H1 (cell line): ENCODE data around the gene EPHB1. TPM values are rescaled to one million over a fixed set of nuclear protein-coding genes. Genes with fewer than 3 reads are reported as not detected.

ENCODE experiments used
- CTCF ChIA-PET: fragments of 300-600 bp; sonication (Branson Sonifier 250); formaldehyde crosslinking; loops from one replicate; lab custom pipeline; 2021; ENCODE audit not compliant: partially characterized antibody; lab: Charles Lee
- POLR2A ChIA-PET: fragments of 300-600 bp; sonication (Branson Sonifier 250); formaldehyde crosslinking; loops from one replicate; lab custom pipeline; 2021; ENCODE audit warnings: inconsistent platforms; ENCODE audit not compliant: partially characterized antibody; lab: Charles Lee
- DNase-seq, 2 experiments: peaks; one replicate each; pipeline versions ENCODE4 v3.0.0 to v3.0.0-alpha.2; 2010 to 2022; ENCODE audit warnings: low spot score in 2 of 2, low read depth in 1 of 2, mixed read lengths in 1 of 2
- FAIRE-seq: peaks from 2 replicates; lab custom pipeline; 2011; peaks lifted over from hg19 to GRCh38; lab: Jason Lieb, UNC
- H2AFZ ChIP-seq: 2 replicates; pipeline ENCODE4 v1.8.1; 2012; ENCODE audit warnings: low read length, inconsistent platforms
- H2AK5ac ChIP-seq: 2 replicates; pipeline ENCODE4 v1.6.1; 2013; ENCODE audit warnings: low read depth, low read length
- H2BK120ac ChIP-seq: replicated peaks from 2 replicates; pipeline ENCODE3; 2013; ENCODE audit warnings: low read depth, low read length, inconsistent platforms
- H2BK12ac ChIP-seq: 2 replicates; pipeline ENCODE4 v1.6.1; 2013; ENCODE audit warnings: low read depth, low read length
- H2BK15ac ChIP-seq: 2 replicates; pipeline ENCODE4 v1.6.1; 2013; ENCODE audit warnings: low read length
- H2BK20ac ChIP-seq: 2 replicates; pipeline ENCODE4 v1.6.1; 2013; ENCODE audit warnings: low read length
- H2BK5ac ChIP-seq: 2 replicates; pipeline ENCODE4 v1.6.1; 2013; ENCODE audit warnings: low read depth, low read length
- H3K14ac ChIP-seq: 2 replicates; pipeline ENCODE4 v1.6.1; 2013; ENCODE audit warnings: inconsistent platforms; ENCODE audit not compliant: insufficient read length
- H3K18ac ChIP-seq: 2 replicates; pipeline ENCODE4 v1.6.1; 2013; ENCODE audit warnings: low read length; ENCODE audit errors: extremely low read depth
- H3K23ac ChIP-seq: 2 replicates; pipeline ENCODE4 v1.6.1; 2013; ENCODE audit warnings: inconsistent platforms; ENCODE audit not compliant: insufficient read length
- H3K23me2 ChIP-seq: 2 replicates; pipeline ENCODE4 v1.6.1; 2013; ENCODE audit warnings: low read depth, low read length
- H3K27ac ChIP-seq: 2 replicates; pipeline ENCODE4 v1.6.1; 2011; ENCODE audit warnings: low read depth, low read length, inconsistent platforms
- H3K27me3 ChIP-seq, 4 experiments: replicated peaks in 1 of 4; 1 replicate in 1 of 4; 2 replicates in 3 of 4; pipeline versions ENCODE4 v1.6.1 to v1.8.1; 2011 to 2013; ENCODE audit warnings: low read length in 3 of 4, mild to moderate bottlenecking in 3 of 4, inconsistent platforms in 2 of 4, mixed read lengths in 2 of 4, moderate library complexity in 1 of 4; ENCODE audit not compliant: control insufficient read depth in 3 of 4, insufficient read depth in 3 of 4; ENCODE audit errors: extremely low read depth in 1 of 4
- H3K36me3 ChIP-seq, 4 experiments: 2 replicates each; pipeline versions ENCODE4 v1.6.1 to v1.8.1; 2011 to 2013; ENCODE audit warnings: mild to moderate bottlenecking in 4 of 4, low read length in 3 of 4, moderate library complexity in 2 of 4, control low read depth in 1 of 4, inconsistent platforms in 1 of 4; ENCODE audit not compliant: insufficient read depth in 4 of 4, control insufficient read depth in 2 of 4
- H3K4ac ChIP-seq: replicated peaks from 2 replicates; pipeline ENCODE3; 2013; ENCODE audit warnings: low read length, low read depth, mixed read lengths, inconsistent platforms; ENCODE audit not compliant: insufficient read length
- H3K4me1 ChIP-seq, 4 experiments: replicated peaks in 1 of 4; 1 replicate in 1 of 4; 2 replicates in 3 of 4; pipeline versions ENCODE4 v1.6.1 to v1.8.1; 2011 to 2013; ENCODE audit warnings: low read length in 3 of 4, inconsistent platforms in 2 of 4, mixed read lengths in 1 of 4; ENCODE audit not compliant: insufficient read depth in 4 of 4, control insufficient read depth in 3 of 4
- H3K4me2 ChIP-seq, 2 experiments: 2 replicates each; pipeline versions ENCODE4 v1.6.1 to v1.8.1; 2011 to 2013; ENCODE audit warnings: low read depth in 2 of 2, low read length in 2 of 2, control low read depth in 1 of 2, inconsistent platforms in 1 of 2, mild to moderate bottlenecking in 1 of 2; ENCODE audit not compliant: insufficient read depth in 1 of 2
- H3K4me3 ChIP-seq, 4 experiments: fragments of 200-600, 300-600 bp in 1 of 4; sonication (generic), shearing (Covaris generic), sonication (Bioruptor Twin) in 1 of 4; 2 replicates each; pipeline versions ENCODE4 v1.5.1 to v1.8.1; 2011 to 2016; ENCODE audit warnings: low read length in 4 of 4, low read depth in 3 of 4, control low read depth in 2 of 4, inconsistent platforms in 2 of 4, mild to moderate bottlenecking in 2 of 4, mixed read lengths in 1 of 4, moderate library complexity in 1 of 4; ENCODE audit not compliant: insufficient read depth in 2 of 4; ENCODE audit errors: extremely low read depth in 1 of 4
- H3K56ac ChIP-seq: replicated peaks from 2 replicates; pipeline ENCODE3; 2013; ENCODE audit warnings: low read depth, mild to moderate bottlenecking, mixed read lengths, low read length, inconsistent platforms; ENCODE audit not compliant: insufficient read length
- H3K79me1 ChIP-seq: 2 replicates; pipeline ENCODE4 v1.6.1; 2013; ENCODE audit warnings: low read depth, low read length, control low read depth
- H3K79me2 ChIP-seq, 2 experiments: 2 replicates each; pipeline versions ENCODE4 v1.6.1 to v1.8.1; 2012 to 2013; ENCODE audit warnings: low read length in 2 of 2, mild to moderate bottlenecking in 2 of 2, inconsistent platforms in 1 of 2; ENCODE audit not compliant: insufficient read depth in 2 of 2, control insufficient read depth in 1 of 2
- H3K9ac ChIP-seq, 4 experiments: replicated peaks in 1 of 4; 1 replicate in 1 of 4; 2 replicates in 3 of 4; pipeline versions ENCODE4 v1.6.1 to v1.8.1; 2011 to 2013; ENCODE audit warnings: low read depth in 3 of 4, low read length in 3 of 4, control low read depth in 2 of 4, mild to moderate bottlenecking in 2 of 4, moderate library complexity in 2 of 4, inconsistent platforms in 1 of 4; ENCODE audit errors: extremely low read depth in 1 of 4
- H3K9me3 ChIP-seq, 2 experiments: 2 replicates each; pipeline versions ENCODE4 v1.6.1 to v1.8.1; 2012 to 2013; ENCODE audit warnings: mild to moderate bottlenecking in 2 of 2, moderate library complexity in 2 of 2, control low read depth in 1 of 2, inconsistent platforms in 1 of 2, low read depth in 1 of 2, low read length in 1 of 2, mixed read lengths in 1 of 2; ENCODE audit not compliant: insufficient read depth in 2 of 2
- H4K20me1 ChIP-seq, 2 experiments: replicated peaks in 1 of 2; 2 replicates each; pipeline versions ENCODE3 to v1.8.1; 2011 to 2013; ENCODE audit warnings: inconsistent platforms in 2 of 2, low read length in 2 of 2, mild to moderate bottlenecking in 1 of 2; ENCODE audit not compliant: insufficient read depth in 2 of 2, control insufficient read depth in 1 of 2
- H4K5ac ChIP-seq: 2 replicates; pipeline ENCODE4 v1.6.1; 2013; ENCODE audit warnings: low read length, low read depth, mixed read lengths, inconsistent platforms; ENCODE audit not compliant: insufficient read length
- H4K8ac ChIP-seq: 2 replicates; pipeline ENCODE4 v1.8.0; 2013; ENCODE audit warnings: mild to moderate bottlenecking, moderate library complexity, low read length, inconsistent platforms; ENCODE audit not compliant: insufficient read depth; ENCODE audit errors: extremely low read depth
- H4K91ac ChIP-seq: replicated peaks from 2 replicates; pipeline ENCODE3; 2013; ENCODE audit warnings: low read length, mixed read lengths, inconsistent platforms; ENCODE audit not compliant: insufficient read length
- BRCA1 ChIP-seq: IDR thresholded peaks from 2 replicates; pipeline ENCODE4 v1.6.1; 2012; ENCODE audit warnings: low read depth, low read length, improper control_type of control experiment
- NANOG ChIP-seq: IDR thresholded peaks from 2 replicates; pipeline ENCODE4 v1.6.1; 2011; ENCODE audit warnings: low read length, low read depth, mild to moderate bottlenecking, inconsistent platforms; ENCODE audit not compliant: insufficient read depth, poor library complexity, severe bottlenecking
- RXRA ChIP-seq: IDR thresholded peaks from 2 replicates; pipeline ENCODE4 v1.6.1; 2011; ENCODE audit warnings: low read depth, mild to moderate bottlenecking, low read length, moderate library complexity; ENCODE audit not compliant: insufficient read depth
- WGBS, 2 experiments: shearing (Covaris generic) in 1 of 2; methylation state at CpG; one replicate each; pipeline versions ENCODE4 v1.1.6 to v1.1.7; 2013 to 2015; ENCODE audit warnings: low lambda C conversion rate in 2 of 2, mixed read lengths in 2 of 2, inconsistent platforms in 1 of 2, low coverage in 1 of 2, missing lambda C conversion rate in 1 of 2; ENCODE audit not compliant: insufficient replicate concordance in 2 of 2, insufficient coverage in 1 of 2, insufficient read length in 1 of 2; ENCODE audit errors: extremely low coverage in 1 of 2, missing lambda C conversion rate in 1 of 2; 5-methylcytosine and 5-hydroxymethylcytosine counted together
- polyA plus RNA-seq, 7 experiments: library from polyadenylated mRNA; depleted of rRNA in 3 of 7; stranded (reverse) in 5 of 7; unstranded in 2 of 7; fragments of >200 nt in 5 of 7; fragments of 200-250 nt in 2 of 7; gene quantifications; 1 replicate in 5 of 7; 2 replicates in 1 of 7; 4 replicates in 1 of 7; pipeline versions ENCODE4 v1.2.1 to v1.2.3, GENCODE V29; 2011 to 2013; ENCODE audit warnings: missing spikeins in 2 of 7, mixed read lengths in 2 of 7
- total RNA-seq: library from RNA; stranded (reverse); fragmentation: NEBNext Ultra II Directional; extraction: Animal tissue kit (Norgen Biotek cat#: 25700); gene quantifications from 2 replicates; pipeline ENCODE4 v1.2.1, GENCODE V29; 2021

Gene EPHB1
- total and polyA plus RNA-seq, 2 of the 8 experiments (the other 6 are each of a cell fraction or from before 2014, with no cell fraction given) = 3.5 to 5.9 TPM

DNA sequence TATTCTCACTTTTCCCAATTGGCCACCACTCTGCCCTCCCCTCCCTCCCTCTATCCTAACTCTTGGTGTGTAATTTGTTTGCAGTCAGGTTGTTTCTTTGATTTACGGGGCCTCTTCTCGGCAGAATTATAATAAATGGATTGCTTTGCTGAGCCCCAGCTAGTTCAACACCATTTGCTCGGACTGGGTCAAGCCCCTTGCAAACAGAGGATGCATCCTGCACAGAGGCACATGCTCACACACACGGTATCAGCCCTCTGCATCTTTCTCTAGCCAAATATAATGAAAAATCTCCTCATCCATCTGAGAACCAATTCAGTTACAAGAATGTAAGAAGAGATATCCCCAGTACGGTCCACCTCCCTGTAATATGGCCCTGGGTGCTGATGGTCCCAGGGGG is 97.7 kb downstream of the EPHB1 start:
- no peak overlapping the region for H2AFZ ChIP-seq
- TF ChIP-seq RXRA = no peak
- no peak for TF ChIP-seq BRCA1
- no peak for TF ChIP-seq NANOG
- TF ChIP-seq, all 59 proteins: peak for 0
- H3K79me2 ChIP-seq = no peaks in the 10 kb centered on the region
- no peak overlapping the region for H2BK20ac ChIP-seq
- FAIRE-seq (no peak), DNase-seq (no peak)
- no peaks in the 10 kb centered on the region for H3K79me1 ChIP-seq
- H3K9ac ChIP-seq = no peak overlapping the region
- H3K27ac ChIP-seq = no peak overlapping the region
- H4K8ac ChIP-seq = no peak overlapping the region
- no peak overlapping the region for H2BK15ac ChIP-seq
- no peaks in the 10 kb centered on the region for H3K36me3 ChIP-seq
- H2BK5ac ChIP-seq = no peak overlapping the region
- no peak overlapping the region for H3K18ac ChIP-seq
- peaks cover 0 to 8% (median 6%) of the 10 kb centered on the region in 4 experiments; a peak in 4 of 7 replicates for H3K4me1 ChIP-seq
- CTCF ChIA-PET = no interaction called here
- 77% methylated on average over 5 of the region's 5 CpGs; no CpG with 5 or more reads in 1 of the 2 experiments for WGBS, 2 experiments
- H3K4me2 ChIP-seq = 0 out of 4 replicates have a peak overlapping the region, but pooled peaks of 1 of the 2 experiments have one; percentile 20
- no peaks in the 10 kb centered on the region for H3K23me2 ChIP-seq
- no peak overlapping the region for H3K23ac ChIP-seq
- H3K4ac ChIP-seq = no peak overlapping the region
- POLR2A ChIA-PET = no interaction called here
- no peak overlapping the region for H4K5ac ChIP-seq
- no peak overlapping the region for H2BK12ac ChIP-seq
- H4K20me1 ChIP-seq = peaks cover 4 to 8% of the 10 kb centered on the region in 2 experiments
- no peak overlapping the region for H3K56ac ChIP-seq
- peaks cover 0 to 2% of the 10 kb centered on the region in 2 experiments; a peak in 1 of 4 replicates for H3K9me3 ChIP-seq
- no peak overlapping the region for H4K91ac ChIP-seq
- H3K14ac ChIP-seq = no peak overlapping the region
- no peak overlapping the region for H2BK120ac ChIP-seq
- H2AK5ac ChIP-seq = no peak overlapping the region
- H3K4me3 ChIP-seq = no peak overlapping the region
- peaks cover 15 to 36% (median 25%) of the 10 kb centered on the region in 4 experiments; a peak in 6 of 7 replicates for H3K27me3 ChIP-seq
